ENCODE measurements around the gene MRPL34. TPM values are rescaled to one million over a fixed set of nuclear protein-coding genes. Genes with fewer than 3 reads are reported as not detected.

The MRPL34 gene
- total RNA-seq, 1 donor from 2014 or later: 206 TPM

GRCh38 chr19:17337675-17338432, 32.2 kb downstream of the MRPL34 start:
- TF ChIP-seq, protein P1, sequence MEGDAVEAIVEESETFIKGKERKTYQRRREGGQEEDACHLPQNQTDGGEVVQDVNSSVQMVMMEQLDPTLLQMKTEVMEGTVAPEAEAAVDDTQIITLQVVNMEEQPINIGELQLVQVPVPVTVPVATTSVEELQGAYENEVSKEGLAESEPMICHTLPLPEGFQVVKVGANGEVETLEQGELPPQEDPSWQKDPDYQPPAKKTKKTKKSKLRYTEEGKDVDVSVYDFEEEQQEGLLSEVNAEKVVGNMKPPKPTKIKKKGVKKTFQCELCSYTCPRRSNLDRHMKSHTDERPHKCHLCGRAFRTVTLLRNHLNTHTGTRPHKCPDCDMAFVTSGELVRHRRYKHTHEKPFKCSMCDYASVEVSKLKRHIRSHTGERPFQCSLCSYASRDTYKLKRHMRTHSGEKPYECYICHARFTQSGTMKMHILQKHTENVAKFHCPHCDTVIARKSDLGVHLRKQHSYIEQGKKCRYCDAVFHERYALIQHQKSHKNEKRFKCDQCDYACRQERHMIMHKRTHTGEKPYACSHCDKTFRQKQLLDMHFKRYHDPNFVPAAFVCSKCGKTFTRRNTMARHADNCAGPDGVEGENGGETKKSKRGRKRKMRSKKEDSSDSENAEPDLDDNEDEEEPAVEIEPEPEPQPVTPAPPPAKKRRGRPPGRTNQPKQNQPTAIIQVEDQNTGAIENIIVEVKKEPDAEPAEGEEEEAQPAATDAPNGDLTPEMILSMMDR (IDR thresholded peaks at IDR 0.05; ENCODE audit: borderline replicate concordance): no peak
- Histone ChIP-seq H3K27ac (replicated peaks) (peak overlapping the region; percentile 97), H3K4me3 (peak overlapping the region; percentile 85), H3K9me3 (replicated peaks) (no peaks in the 10 kb centered on the region), H3K36me3 (peaks cover 7% of the 10 kb centered on the region), H3K4me1 (peaks cover 47% of the 10 kb centered on the region), H3K27me3 (ENCODE audit: low read depth) (no peaks in the 10 kb centered on the region)
- DNase-seq: no peak
- intact Hi-C loops (cut with micrococcal nuclease): no loop called here

DNA sequence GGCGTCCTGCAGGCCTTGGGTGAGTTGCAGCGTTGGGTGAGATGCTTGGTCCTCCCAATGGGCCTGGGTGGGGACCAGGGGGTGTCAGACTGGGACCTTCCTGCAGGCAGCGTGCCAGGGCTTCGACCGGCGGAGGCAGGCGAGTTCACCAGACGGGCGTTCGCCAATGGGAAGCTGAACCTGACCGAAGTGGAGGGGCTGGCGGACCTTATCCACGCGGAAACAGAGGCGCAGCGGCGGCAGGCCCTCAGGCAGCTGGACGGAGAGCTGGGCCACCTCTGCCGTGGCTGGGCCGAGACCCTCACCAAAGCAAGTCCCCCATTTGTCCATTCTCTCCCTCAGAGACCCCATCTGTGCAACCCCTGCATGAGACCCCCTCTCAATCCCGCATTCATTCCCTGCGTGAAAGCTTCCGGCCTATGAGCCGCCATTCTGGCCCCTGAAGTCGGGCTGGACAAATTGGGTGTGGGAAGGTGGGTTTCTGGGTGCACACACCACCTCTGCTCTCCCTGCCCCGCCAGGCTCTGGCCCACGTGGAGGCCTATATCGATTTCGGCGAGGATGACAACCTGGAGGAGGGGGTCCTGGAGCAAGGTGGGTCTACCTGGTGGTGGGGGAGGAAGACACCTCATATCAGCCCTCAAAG, 32.9 kb downstream of the MRPL34 start:
- no peaks in the 10 kb centered on the region for H3K9me3 ChIP-seq (replicated peaks)
- H3K4me1 ChIP-seq: peaks cover 45% of the 10 kb centered on the region
- peak overlapping the region; percentile 85 for H3K4me3 ChIP-seq
- no peaks in the 10 kb centered on the region for H3K27me3 ChIP-seq (ENCODE audit: low read depth)
- TF ChIP-seq, protein P1 (IDR thresholded peaks at IDR 0.05; ENCODE audit: borderline replicate concordance): no peak
- no peak overlapping the region for H3K27ac ChIP-seq (replicated peaks)
- intact Hi-C loops (cut with micrococcal nuclease): no loop called here
- no peak for DNase-seq
- H3K36me3 ChIP-seq: peaks cover 7% of the 10 kb centered on the region

- Histone ChIP-seq H3K27me3 (ENCODE audit: low read depth) (no peaks in the 10 kb centered on the region), H3K36me3 (peaks cover 7% of the 10 kb centered on the region), H3K27ac (replicated peaks) (no peak overlapping the region), H3K9me3 (replicated peaks) (no peaks in the 10 kb centered on the region), H3K4me3 (no peak overlapping the region), H3K4me1 (peaks cover 39% of the 10 kb centered on the region)
- no peak for DNase-seq
- intact Hi-C loops (cut with micrococcal nuclease): no loop called here
- TF ChIP-seq, protein P1 (IDR thresholded peaks at IDR 0.05; ENCODE audit: borderline replicate concordance): no peak
These were observed 33.5 kb downstream of the MRPL34 start for GRCh38 chr19:17339088-17339741.

DNA sequence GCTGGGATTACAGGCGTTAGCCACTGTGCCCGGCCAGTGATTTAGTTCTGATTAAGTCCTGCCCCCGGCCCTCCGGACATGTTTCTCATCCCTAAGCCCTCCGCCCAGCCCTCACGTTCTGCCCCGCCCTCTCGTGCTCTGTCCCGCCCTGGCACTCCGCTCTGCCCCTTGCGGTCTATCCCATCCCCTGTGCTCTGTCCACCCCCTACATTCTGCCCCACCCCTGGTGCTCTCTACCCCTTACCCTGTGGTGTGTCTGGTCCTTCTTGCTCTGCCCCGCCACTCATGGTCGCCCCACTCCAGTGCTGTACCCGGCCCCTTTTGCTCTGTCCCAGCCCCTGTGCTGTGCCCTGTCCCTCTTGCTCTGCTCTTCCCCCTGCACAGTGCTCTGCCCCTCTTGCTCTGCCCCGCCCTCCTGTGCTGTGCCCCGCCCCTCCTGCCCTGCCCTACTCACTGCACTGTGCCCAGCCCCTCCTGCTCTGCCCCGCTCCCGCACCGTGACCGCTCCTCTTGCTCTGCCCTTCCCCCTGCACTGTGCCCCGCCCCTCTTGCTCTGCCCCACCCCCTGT, 34.7 kb downstream of the MRPL34 start:
- intact Hi-C loops (cut with micrococcal nuclease): no loop called here
- TF ChIP-seq, protein P1 (IDR thresholded peaks at IDR 0.05; ENCODE audit: borderline replicate concordance): no peak
- H3K4me1 ChIP-seq: peaks cover 29% of the 10 kb centered on the region
- peaks cover 7% of the 10 kb centered on the region for H3K36me3 ChIP-seq
- no peak for DNase-seq
- H3K9me3 ChIP-seq (replicated peaks): no peaks in the 10 kb centered on the region
- H3K27ac ChIP-seq (replicated peaks): no peak overlapping the region
- no peak overlapping the region for H3K4me3 ChIP-seq
- H3K27me3 ChIP-seq (ENCODE audit: low read depth): no peaks in the 10 kb centered on the region

GRCh38 chr19:17340871-17341357, 35.2 kb downstream of the MRPL34 start:
- H3K4me1 ChIP-seq: peaks cover 24% of the 10 kb centered on the region
- peaks cover 7% of the 10 kb centered on the region for H3K36me3 ChIP-seq
- no peak for DNase-seq
- no peaks in the 10 kb centered on the region for H3K9me3 ChIP-seq (replicated peaks)
- intact Hi-C loops (cut with micrococcal nuclease): no loop called here
- H3K27ac ChIP-seq (replicated peaks): no peak overlapping the region
- no peak overlapping the region for H3K4me3 ChIP-seq
- H3K27me3 ChIP-seq (ENCODE audit: low read depth): no peaks in the 10 kb centered on the region
- TF ChIP-seq, protein P1 (IDR thresholded peaks at IDR 0.05; ENCODE audit: borderline replicate concordance): no peak
